Heart left ventricle (tissue), 16 donors: ENCODE data around the gene CHMP2A. TPM values are rescaled to one million over a fixed set of nuclear protein-coding genes. Genes with fewer than 3 reads are reported as not detected.
A peak's percentile ranks its signal among the peaks of the same experiment; 100 is the strongest.

Source experiments
- ATAC-seq, 4 donors: fragments of 200-7000 bp; cut with Tn5 transposase; one replicate each; pipeline ENCODE4 v1.9.1; 2020 to 2022; ENCODE audit warnings: moderate library complexity in 4 of 4, mild to moderate bottlenecking in 3 of 4, moderate number of reproducible peaks in 1 of 4
- DNase-seq, 5 donors: peaks; one replicate each; pipeline ENCODE4 v3.0.0-alpha.2; 2020
- H3K27ac ChIP-seq, 12 donors: fragments of 200-600 bp; sonication (generic) in 4 of 12; one replicate each; pipeline versions ENCODE4 v1.5.0 to v1.8.0; 2016 to 2022; ENCODE audit warnings: mild to moderate bottlenecking in 2 of 12
- H3K27me3 ChIP-seq, 9 donors: fragments of 200-600 bp; sonication (generic) in 2 of 9; one replicate each; pipeline versions ENCODE4 v1.5.1 to v1.8.0; 2016 to 2022; ENCODE audit warnings: mild to moderate bottlenecking in 3 of 9
- H3K36me3 ChIP-seq, 9 donors: fragments of 200-600 bp; sonication (generic) in 2 of 9; one replicate each; pipeline versions ENCODE4 v1.5.0 to v1.8.0; 2018 to 2022; ENCODE audit warnings: mild to moderate bottlenecking in 2 of 9
- H3K4me1 ChIP-seq, 12 donors: fragments of 200-600 bp; sonication (generic) in 4 of 12; one replicate each; pipeline versions ENCODE4 v1.5.0 to v1.8.0; 2016 to 2022; ENCODE audit warnings: mild to moderate bottlenecking in 3 of 12
- H3K4me3 ChIP-seq, 12 donors: fragments of 200-600 bp; sonication (generic) in 4 of 12; one replicate each; pipeline versions ENCODE4 v1.5.0 to v1.8.0; 2017 to 2022; ENCODE audit warnings: mild to moderate bottlenecking in 9 of 12, moderate library complexity in 4 of 12
- H3K9me3 ChIP-seq, 12 donors: fragments of 200-600 bp; sonication (generic) in 4 of 12; one replicate each; pipeline versions ENCODE4 v1.5.0 to v1.8.0; 2016 to 2022; ENCODE audit warnings: mild to moderate bottlenecking in 1 of 12
- POLR2A ChIP-seq, 2 donors: fragments of 450-650 bp; IDR thresholded peaks; one replicate each; pipeline ENCODE4 v1.6.1; 2017; ENCODE audit warnings: antibody characterized with exemption in 2 of 2, mild to moderate bottlenecking in 2 of 2, moderate library complexity in 2 of 2
- WGBS, 4 donors: extraction: QIAGEN DNeasy Blood & Tissue Kit in 2 of 4; methylation state at CpG; one replicate each; pipeline versions ENCODE4 v1.1.5 to v1.1.7; 2013 to 2018; 5-methylcytosine and 5-hydroxymethylcytosine counted together
- intact Hi-C, 10 donors: fragments of 100-400 bp; cut with DNase I; formaldehyde crosslinking; loops; one replicate each; pipeline versions ENCODE4 v1.11.1 to v1.14.2; 2022
- polyA plus RNA-seq, 2 donors: library from polyadenylated mRNA; stranded (reverse); fragments of 200-250 nt; gene quantifications; one replicate each; pipeline ENCODE4 v1.2.3, GENCODE V29; 2013
- total RNA-seq, 9 donors: library from RNA; depleted of rRNA in 2 of 9; stranded (reverse); fragments of >200 nt in 2 of 9; fragmentation: NEBNext Ultra II Directional in 3 of 9; extraction: Animal tissue kit (Norgen Biotek cat#: 25700) in 3 of 9; gene quantifications; one replicate each; pipeline versions ENCODE4 v1.1.0 to v1.2.4, GENCODE V29; 2016 to 2023
- TF ChIP-seq, protein P1 (sequence below), 12 donors: fragments of 200-600 bp; sonication (generic) in 4 of 12; IDR thresholded peaks; one replicate each; pipeline versions ENCODE4 v1.5.0 to v1.8.0; 2018 to 2022; ENCODE audit warnings: antibody characterized with exemption in 12 of 12, mild to moderate bottlenecking in 5 of 12
- donor health status: ischemic (EF 13 %, LVEDD 7.1; RV severe dilation, severe dysfunction).
- donor health status: healthy with polysubstance abuse.
- donor health status: DM: no; HTN: yes; CAD: no.
- donor health status: DM: no; HTN: no; CAD: no.
- donor health status: ischemic (EF 25% LVEDD 6.9; RV normal size, moderate dysfunction).
- donor health status: ischemic (EF 25% LVEDD 5.7; RV mildly dilated, moderate dysfunction).
- donor health status: healthy.
- donor health status: DM: yes; HTN: yes; CAD: no.
- donor health status: ischemic (EF 35%, LVEDD 5.7; RV mildly dilated, moderate dysfunction).
- donor health status: nonischemic (EF 11% LVEDD 7.7; RV severe dilation, severe dysfunction).
- donor health status: DM: yes; HTN: yes; CAD: no.
- donor health status: PGD.
- donor health status: ischemic (EF 29% LVEDD 5.4; RV normal size, mild dysfunction).
- donor health status: nonischemic (EF 23%, LVEDD 6.1; RV moderate dilation, normal function).

CHMP2A gene
- total and polyA plus RNA-seq, 11 donors, result 113 to 266 (median 138) TPM

DNA sequence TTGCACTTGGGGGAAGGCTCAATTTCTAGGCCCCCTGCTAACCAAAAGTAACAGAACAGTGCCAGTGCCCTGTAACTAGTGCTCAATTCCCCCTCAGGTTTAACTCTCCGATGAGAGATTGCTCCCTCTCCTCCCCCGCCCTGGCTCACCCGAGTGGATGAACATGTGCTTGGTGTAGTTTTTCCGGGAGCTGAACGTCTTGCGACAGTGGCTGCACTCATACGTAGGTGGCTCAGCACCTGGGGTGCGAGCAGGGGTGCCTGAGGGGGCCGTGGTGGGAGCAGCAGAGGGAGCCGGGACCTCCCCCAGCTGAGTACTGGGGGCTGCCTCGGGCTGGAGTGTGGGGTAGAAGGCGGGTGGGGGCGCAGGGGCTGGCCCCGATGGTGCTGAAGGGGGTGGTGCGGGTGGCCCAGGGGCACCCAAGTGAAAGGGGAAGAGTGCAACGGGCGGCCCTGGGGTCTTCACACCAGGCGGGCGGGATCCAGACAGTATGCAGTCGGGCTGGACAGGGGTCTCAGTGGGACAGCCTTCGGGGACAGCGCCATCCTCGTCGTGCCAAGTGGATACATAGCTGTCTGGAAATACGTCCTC, 38.6 kb downstream of the CHMP2A start:
- H3K9me3 ChIP-seq, result no peaks in the 10 kb centered on the region
- ATAC-seq (no peak), DNase-seq (no peak)
- intact Hi-C loops, result no loop called here
- H3K4me3 ChIP-seq, result no peak overlapping the region
- H3K27ac ChIP-seq, result no peak overlapping the region
- H3K36me3 ChIP-seq, result peaks cover 0 to 31% (median 17%) of the 10 kb centered on the region in 9 donors
- WGBS, 4 donors, result 86 to 89% (median 89%) methylated on average over 25 of the region's 25 CpGs
- H3K27me3 ChIP-seq, result no peaks in the 10 kb centered on the region
- H3K4me1 ChIP-seq, result peaks cover 7 to 65% (median 35%) of the 10 kb centered on the region in 12 donors
- no peak for TF ChIP-seq POLR2A (IDR thresholded peaks at IDR 0.05)
- TF ChIP-seq, protein P1, sequence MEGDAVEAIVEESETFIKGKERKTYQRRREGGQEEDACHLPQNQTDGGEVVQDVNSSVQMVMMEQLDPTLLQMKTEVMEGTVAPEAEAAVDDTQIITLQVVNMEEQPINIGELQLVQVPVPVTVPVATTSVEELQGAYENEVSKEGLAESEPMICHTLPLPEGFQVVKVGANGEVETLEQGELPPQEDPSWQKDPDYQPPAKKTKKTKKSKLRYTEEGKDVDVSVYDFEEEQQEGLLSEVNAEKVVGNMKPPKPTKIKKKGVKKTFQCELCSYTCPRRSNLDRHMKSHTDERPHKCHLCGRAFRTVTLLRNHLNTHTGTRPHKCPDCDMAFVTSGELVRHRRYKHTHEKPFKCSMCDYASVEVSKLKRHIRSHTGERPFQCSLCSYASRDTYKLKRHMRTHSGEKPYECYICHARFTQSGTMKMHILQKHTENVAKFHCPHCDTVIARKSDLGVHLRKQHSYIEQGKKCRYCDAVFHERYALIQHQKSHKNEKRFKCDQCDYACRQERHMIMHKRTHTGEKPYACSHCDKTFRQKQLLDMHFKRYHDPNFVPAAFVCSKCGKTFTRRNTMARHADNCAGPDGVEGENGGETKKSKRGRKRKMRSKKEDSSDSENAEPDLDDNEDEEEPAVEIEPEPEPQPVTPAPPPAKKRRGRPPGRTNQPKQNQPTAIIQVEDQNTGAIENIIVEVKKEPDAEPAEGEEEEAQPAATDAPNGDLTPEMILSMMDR (IDR thresholded peaks at IDR 0.05), result no peak

DNA sequence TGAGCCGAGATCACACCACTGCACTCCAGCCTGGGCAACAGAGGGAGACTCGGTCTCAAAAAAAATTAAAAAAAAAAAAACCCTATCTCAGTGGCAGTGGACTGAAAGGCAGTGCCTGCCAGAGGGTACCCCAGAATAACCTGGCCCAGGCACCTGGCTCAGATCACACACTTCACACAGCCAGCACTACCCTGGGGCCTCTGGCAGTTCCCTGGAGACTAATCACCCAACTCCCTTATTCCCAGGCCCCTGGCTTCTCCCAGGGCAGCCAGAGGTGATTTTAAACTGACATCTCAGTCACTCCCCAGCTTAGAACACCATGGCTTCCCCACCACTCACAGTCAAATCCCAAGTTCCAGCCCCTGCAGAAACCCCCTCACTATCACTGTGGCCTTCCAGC, 39.6 kb downstream of the CHMP2A start:
- 87 to 91% (median 88%) methylated on average over 2 of the region's 2 CpGs for WGBS, 4 donors
- H3K9me3 ChIP-seq, result no peaks in the 10 kb centered on the region
- H3K4me1 ChIP-seq, result peaks cover 7 to 61% (median 32%) of the 10 kb centered on the region in 12 donors
- H3K4me3 ChIP-seq, result no peak overlapping the region
- no peaks in the 10 kb centered on the region for H3K27me3 ChIP-seq
- DNase-seq, result no peak
- TF ChIP-seq, protein P1 (IDR thresholded peaks at IDR 0.05), result no peak
- TF ChIP-seq POLR2A (IDR thresholded peaks at IDR 0.05), result no peak
- intact Hi-C loops, result no loop called here
- H3K27ac ChIP-seq, result no peak overlapping the region
- H3K36me3 ChIP-seq, result peaks cover 0 to 31% (median 17%) of the 10 kb centered on the region in 9 donors
- ATAC-seq, result no peak

DNA sequence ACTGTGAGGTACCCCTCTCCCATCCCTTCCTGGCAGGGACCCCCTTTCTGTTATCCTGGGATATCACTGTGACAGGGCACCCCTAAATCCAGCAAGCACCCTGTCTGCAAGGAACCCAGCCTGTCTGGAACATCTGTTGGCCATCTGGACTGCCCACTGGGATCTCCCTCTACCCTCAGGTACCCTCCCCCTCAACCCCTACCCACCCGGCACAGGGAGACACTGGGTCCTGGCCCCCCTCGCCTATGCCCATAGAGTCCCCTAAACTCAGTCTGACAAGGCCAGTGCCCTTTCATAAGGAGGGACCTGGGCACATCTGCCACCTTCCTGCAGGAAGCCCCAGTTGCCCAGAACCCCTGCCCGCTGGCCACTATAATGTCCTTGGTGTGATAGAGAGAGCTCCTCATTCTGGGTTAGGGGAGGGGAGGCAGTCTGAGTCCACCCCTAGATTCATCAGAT, 40.3 kb downstream of the CHMP2A start:
- no peaks in the 10 kb centered on the region for H3K27me3 ChIP-seq
- intact Hi-C loops, result loop anchor here in 1 of 10 donors (5.0 kb wide), 1 partner anchor 297 kb away; no protein-coding TSS in a partner anchor
- H3K4me3 ChIP-seq, result peak overlapping the region in 9 of 12 donors; percentile 40 to 55 (median 50)
- no peak for TF ChIP-seq POLR2A (IDR thresholded peaks at IDR 0.05)
- TF ChIP-seq, protein P1 (IDR thresholded peaks at IDR 0.05), result no peak
- H3K4me1 ChIP-seq, result peaks cover 7 to 57% (median 31%) of the 10 kb centered on the region in 12 donors
- 78 to 88% (median 81%) methylated on average over 2 to 3 of the region's 3 CpGs for WGBS, 4 donors
- peaks cover 0 to 31% (median 17%) of the 10 kb centered on the region in 9 donors for H3K36me3 ChIP-seq
- peak overlapping the region in 4 of 12 donors; percentile 43 to 84 (median 54) for H3K27ac ChIP-seq
- H3K9me3 ChIP-seq, result no peaks in the 10 kb centered on the region
- DNase-seq (no peak), ATAC-seq (no peak)

DNA sequence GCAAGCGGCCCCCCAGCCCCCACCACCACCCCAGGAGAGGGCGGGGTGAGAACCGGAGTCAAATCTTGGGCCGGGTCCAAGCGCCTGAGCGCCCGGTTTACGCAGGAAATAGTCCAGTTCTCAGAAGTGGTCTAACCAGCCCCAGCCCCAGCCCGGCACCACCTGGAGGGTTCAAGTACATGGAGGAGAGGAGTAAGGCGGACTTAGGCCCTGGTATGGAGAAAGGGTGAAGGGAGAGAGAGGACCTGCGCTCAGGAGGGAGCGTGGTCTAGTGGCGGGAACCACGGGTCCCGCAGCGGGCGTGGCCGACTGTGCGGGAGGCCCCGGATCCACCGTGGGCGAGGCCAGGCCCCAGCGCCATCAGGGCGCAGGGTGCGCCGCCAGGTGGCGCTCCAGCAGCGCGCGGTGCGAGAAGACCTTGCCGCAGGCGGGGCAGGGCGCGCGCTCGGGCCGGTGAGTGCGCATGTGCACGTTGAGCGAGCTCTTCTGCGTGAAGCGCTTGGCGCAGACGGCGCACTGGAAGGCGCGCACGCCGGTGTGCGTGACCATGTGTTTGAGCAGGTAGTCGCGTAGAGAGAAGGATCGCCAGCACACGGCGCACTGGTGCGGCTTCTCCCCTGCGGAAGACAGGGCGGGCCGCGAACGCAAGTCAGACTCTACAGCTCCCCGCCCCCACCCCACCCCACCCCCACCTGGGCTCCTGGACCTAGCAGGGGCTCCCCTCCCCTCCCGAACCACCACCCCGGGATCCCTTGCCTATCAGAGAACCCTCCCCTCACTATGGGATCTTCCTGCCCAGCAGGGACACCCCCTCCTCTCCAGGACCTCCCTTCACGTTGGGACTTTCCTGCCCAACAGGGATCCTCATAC, 41.0 kb downstream of the CHMP2A start:
- peaks cover 7 to 55% (median 31%) of the 10 kb centered on the region in 12 donors for H3K4me1 ChIP-seq
- peak overlapping the region in 11 of 12 donors; percentile 14 to 55 (median 50) for H3K4me3 ChIP-seq
- H3K9me3 ChIP-seq, result no peaks in the 10 kb centered on the region
- no peak for TF ChIP-seq POLR2A (IDR thresholded peaks at IDR 0.05)
- TF ChIP-seq, protein P1 (IDR thresholded peaks at IDR 0.05), result peak; percentile 82 to 97 (median 88)
- WGBS, 4 donors, result 20 to 45% (median 40%) methylated on average over 29 to 66 of the region's 66 CpGs
- intact Hi-C loops, result loop anchor here in 1 of 10 donors (5.0 kb wide), 1 partner anchor 297 kb away; no protein-coding TSS in a partner anchor
- no peaks in the 10 kb centered on the region for H3K27me3 ChIP-seq
- DNase-seq (peak; percentile 81 to 95 (median 90)), ATAC-seq (peak; percentile 48 to 90 (median 88))
- H3K27ac ChIP-seq, result peak overlapping the region in 9 of 12 donors; percentile 14 to 84 (median 52)
- H3K36me3 ChIP-seq, result peaks cover 0 to 31% (median 17%) of the 10 kb centered on the region in 9 donors
